HG02870 (cell line): ENCODE data around the gene FAM50B.
"Not testable (repeated sequence)": the region's sequence is repeated elsewhere in the genome, so short reads cannot be mapped to it uniquely, and the experiment has no call there.

Source experiments
- ATAC-seq: cut with Tn5 transposase; IDR thresholded peaks from one replicate; pipeline ENCODE4 v1.9.1; 2021; ENCODE audit warnings: mild to moderate bottlenecking, moderate library complexity; ENCODE audit not compliant: unreplicated experiment

The FAM50B gene

GRCh38 chr6:3844097-3844463 lies 5.1 kb upstream of the FAM50B start:
- no peak for ATAC-seq

GRCh38 chr6:3847521-3847920 lies 1.7 kb upstream of the FAM50B start:
- no peak for ATAC-seq

GRCh38 chr6:3848380-3848779 lies 793 bp upstream of the FAM50B start:
- ATAC-seq, result no peak

DNA sequence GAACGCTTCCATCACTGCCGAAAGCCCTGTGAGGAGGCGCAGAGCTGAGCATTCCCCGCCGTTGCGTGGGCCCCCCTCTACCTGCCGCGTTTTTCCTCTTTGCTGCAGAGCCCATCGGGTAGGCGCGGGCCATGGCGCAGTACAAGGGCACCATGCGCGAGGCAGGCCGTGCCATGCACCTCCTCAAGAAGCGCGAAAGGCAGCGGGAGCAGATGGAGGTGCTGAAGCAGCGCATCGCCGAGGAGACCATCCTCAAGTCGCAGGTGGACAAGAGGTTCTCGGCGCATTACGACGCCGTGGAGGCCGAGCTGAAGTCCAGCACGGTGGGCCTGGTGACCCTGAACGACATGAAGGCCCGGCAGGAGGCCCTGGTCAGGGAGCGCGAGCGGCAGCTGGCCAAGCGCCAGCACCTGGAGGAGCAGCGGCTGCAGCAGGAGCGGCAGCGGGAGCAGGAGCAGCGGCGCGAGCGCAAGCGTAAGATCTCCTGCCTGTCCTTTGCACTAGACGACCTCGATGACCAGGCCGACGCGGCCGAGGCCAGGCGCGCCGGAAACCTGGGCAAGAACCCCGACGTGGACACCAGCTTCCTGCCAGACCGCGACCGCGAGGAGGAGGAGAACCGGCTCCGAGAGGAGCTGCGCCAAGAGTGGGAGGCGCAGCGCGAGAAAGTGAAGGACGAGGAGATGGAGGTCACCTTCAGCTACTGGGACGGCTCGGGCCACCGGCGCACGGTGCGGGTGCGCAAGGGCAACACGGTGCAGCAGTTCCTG lies 693 bp downstream of the FAM50B start:
- ATAC-seq, result no peak

DNA sequence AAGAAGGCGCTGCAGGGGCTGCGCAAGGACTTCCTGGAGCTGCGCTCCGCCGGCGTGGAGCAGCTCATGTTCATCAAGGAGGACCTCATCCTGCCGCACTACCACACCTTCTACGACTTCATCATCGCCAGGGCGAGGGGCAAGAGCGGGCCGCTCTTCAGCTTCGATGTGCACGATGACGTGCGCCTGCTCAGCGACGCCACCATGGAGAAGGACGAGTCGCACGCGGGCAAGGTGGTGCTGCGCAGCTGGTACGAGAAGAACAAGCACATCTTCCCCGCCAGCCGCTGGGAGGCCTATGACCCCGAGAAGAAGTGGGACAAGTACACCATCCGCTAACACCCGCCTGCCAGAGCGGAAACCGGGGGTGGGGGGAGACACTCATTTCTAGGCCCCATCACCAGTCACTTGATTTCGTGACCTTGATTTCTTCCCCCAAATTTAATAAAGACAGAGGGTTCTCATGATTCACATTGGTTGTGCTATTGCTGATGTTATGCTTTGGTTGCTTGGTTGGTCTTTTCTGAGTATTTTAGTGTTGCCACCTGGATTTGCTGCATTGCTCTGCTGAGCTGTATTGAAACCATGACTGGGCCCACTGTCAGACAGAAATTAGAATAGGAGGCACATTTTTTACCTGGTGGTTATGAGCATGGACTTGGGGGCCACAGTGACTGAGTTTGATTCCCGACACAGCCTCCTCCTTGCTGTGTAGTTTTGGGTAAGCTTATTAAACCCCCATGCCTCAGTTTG lies 1.5 kb downstream of the FAM50B start:
- no peak for ATAC-seq

DNA sequence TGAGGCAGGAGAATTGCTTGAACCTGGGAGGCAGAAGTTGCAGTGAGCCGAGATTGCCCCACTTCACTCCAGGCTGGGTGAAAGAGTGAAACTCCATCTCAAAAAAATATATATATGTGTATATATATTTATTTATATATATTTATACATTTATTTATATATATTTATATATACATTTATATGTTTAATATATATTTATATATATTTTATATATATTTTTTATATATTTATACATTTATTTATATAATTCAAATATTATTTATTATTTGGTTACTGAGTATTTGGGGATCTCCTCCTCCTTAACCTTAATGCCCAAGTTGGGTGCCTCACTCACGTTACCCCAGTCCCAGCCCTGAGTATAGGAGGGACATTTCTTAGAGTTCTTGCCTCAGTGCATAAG lies 2.7 kb downstream of the FAM50B start:
- no peak for ATAC-seq

GRCh38 chr6:3852391-3852790 lies 3.2 kb downstream of the FAM50B start:
- no peak for ATAC-seq

DNA sequence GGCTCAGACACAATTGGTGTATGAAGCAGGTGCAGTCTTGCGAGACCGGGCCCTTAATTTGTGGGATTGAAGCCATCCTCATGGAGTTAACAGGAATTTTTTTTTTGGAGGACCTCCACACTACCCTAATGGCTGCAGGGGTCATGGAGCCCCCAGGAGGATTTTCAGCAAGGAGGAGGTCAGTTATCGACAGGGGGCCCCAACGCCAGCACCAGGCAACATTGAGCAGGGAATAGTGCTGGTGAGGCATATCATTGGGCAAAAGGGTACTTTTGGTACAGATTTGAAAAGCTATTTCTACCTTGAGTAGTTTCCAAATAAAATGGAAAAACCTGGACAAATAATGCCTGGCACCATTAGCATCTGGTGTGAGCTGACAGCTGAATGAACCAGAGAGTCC lies 6.7 kb downstream of the FAM50B start:
- no peak for ATAC-seq

DNA sequence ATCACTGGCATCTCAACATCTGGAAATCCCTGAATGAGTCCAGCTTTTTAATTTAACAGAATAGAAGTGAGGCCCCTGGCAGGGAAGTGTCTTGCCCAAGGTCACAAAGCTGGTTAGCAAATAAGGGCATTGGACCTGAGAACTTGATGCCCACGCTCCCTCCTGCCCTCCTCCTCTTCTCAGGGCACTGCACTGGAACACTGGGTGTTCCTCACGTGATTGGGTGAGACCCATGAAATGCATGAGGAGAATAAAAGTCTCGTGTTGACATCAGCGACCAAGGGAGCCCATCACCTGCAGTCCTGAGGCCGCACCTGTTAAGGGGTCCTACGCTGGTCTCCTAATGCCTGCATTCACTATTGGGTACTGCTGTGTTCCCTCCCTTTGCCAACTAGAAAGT lies 7.4 kb downstream of the FAM50B start:
- no peak for ATAC-seq

DNA sequence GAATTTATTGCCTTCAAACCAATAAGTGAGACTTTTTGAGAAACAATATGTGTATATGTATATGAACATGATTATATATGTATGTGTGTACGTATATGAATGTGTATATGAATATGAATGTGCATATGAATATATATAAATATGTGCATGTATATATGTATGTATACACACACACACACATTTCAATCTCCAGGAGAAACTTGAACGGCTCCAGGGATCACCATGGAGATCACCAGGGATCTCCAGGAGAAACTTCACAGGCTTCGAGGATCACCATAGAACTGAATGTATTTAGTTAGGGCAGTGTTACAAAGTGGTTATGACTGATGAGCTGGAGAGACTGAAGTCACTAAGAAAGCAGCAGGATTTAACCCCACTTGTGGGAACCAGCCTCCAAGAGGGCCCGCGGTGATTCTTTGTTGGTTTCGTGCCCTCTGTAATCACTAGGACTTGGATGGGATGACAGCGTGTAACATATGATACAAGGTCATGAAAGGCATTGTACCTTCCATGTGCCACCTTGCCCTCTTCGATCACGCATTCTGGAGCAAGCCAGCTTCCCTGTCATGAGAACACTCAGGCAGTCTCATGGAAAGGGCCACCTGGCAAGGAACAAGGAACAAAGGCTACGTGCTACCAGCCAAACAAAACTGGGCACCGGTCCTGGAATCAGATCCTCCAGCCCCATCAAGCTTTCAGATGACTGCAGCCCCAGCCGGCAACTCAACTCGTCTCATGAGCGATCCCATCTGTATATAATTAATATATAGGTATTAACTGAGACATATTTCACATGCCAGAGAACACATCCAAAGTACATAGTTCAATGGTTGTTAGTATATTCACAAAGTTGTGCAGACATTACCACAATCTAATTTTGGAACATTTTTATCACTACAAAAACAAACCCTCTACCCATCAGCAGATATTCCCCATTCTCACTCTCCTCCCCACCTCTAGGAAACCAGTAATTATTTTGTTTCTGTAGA lies 8.6 kb downstream of the FAM50B start:
- ATAC-seq, result no peak

DNA sequence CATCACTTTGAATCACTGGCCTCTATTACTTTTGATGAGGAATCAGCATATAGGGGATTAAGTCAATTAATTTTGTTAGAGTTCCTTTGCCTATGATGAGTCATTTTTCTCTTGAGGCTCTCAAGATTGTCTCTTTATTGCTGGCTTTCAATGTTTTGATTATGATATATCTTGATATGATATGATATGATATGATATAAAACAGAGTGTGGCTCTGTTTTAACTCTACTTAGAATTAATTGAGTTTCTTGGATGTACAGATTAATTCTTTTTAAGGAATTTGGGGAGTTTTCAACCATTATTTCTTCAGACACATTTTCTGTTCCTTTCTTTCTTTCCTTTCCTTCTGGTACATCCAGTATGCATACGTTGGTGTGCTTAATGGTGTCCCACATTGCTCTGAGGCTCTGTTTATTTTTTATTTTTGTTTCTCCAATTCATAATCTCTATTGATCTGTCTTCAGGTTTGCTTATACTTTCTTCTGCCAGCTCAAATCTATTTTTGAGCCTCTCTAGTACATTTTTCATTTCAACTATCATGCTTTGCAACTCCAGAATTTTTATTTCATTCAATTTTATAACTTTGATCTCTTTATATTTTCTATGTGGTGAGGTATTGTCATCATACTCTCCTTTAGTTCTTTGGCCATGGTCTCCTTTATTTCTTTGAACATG lies 10.8 kb downstream of the FAM50B start:
- ATAC-seq, result no peak

- ATAC-seq, result no peak
These were observed 12.3 kb downstream of the FAM50B start for GRCh38 chr6:3861424-3861823.

DNA sequence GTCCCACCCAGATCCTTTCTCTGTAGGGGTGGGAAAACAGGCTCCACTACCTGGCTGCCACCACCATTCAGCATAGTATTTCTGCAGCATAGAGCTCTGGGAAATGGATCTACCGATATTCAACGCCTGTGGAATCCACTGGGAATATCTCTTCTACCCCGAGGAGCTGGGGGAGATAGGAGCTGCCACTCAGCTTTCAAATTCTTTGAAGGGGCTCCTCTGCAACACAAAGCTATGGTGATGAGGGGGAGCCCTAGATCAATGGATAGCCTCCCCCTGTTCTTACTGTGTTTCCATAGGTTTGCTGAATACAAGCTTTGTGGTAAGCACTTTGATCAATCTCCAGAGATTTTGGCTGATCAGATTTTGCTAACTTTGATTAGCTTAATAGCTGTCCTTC lies 12.9 kb downstream of the FAM50B start:
- no peak for ATAC-seq

DNA sequence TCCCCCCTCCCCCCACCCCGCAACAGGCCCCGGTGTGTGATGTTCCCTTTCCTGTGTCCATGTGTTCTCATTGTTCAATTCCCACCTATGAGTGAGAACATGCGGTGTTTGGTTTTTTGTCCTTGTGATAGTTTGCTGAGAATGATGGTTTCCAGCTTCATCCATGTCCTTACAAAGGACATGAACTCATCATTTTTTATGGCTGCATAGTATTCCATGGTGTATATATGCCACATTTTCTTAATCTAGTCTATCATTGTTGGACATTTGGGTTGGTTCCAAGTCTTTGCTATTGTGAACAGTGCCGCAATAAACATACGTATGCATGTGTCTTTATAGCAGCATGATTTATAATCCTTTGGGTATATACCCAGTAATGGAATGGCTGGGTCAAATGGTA lies 14.1 kb downstream of the FAM50B start:
- ATAC-seq, result not testable (repeated sequence)

- ATAC-seq, result no peak
These were observed 16.3 kb downstream of the FAM50B start for GRCh38 chr6:3865463-3865862.

- no peak for ATAC-seq
These were observed 18.7 kb downstream of the FAM50B start for GRCh38 chr6:3867641-3868502.

- no peak for ATAC-seq
These were observed 19.4 kb downstream of the FAM50B start for GRCh38 chr6:3868544-3868943.

GRCh38 chr6:3869284-3869631 lies 20.1 kb downstream of the FAM50B start:
- ATAC-seq, result no peak

GRCh38 chr6:3869632-3870527 lies 20.7 kb downstream of the FAM50B start:
- no peak for ATAC-seq
